Astrocyte (in vitro differentiated cells and primary cell): ENCODE measurements around the gene OR52B2.

Experiments
- EZH2 ChIP-seq: IDR thresholded peaks from 2 replicates; pipeline ENCODE4 v1.6.1; 2012; ENCODE audit warnings: mild to moderate bottlenecking, low read length, inconsistent platforms; ENCODE audit not compliant: insufficient read depth
- TF ChIP-seq, protein P1 (sequence below): IDR thresholded peaks from 2 replicates; pipeline ENCODE4 v1.5.1; 2011; ENCODE audit warnings: low read depth, mild to moderate bottlenecking, inconsistent platforms, low read length, moderate library complexity; ENCODE audit not compliant: insufficient read depth

GRCh38 chr11:6170226-6170625 is at the start of gene OR52B2:
- TF ChIP-seq, protein P1, sequence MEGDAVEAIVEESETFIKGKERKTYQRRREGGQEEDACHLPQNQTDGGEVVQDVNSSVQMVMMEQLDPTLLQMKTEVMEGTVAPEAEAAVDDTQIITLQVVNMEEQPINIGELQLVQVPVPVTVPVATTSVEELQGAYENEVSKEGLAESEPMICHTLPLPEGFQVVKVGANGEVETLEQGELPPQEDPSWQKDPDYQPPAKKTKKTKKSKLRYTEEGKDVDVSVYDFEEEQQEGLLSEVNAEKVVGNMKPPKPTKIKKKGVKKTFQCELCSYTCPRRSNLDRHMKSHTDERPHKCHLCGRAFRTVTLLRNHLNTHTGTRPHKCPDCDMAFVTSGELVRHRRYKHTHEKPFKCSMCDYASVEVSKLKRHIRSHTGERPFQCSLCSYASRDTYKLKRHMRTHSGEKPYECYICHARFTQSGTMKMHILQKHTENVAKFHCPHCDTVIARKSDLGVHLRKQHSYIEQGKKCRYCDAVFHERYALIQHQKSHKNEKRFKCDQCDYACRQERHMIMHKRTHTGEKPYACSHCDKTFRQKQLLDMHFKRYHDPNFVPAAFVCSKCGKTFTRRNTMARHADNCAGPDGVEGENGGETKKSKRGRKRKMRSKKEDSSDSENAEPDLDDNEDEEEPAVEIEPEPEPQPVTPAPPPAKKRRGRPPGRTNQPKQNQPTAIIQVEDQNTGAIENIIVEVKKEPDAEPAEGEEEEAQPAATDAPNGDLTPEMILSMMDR: no peak
- no peak for TF ChIP-seq EZH2
